Ectodermal cell (in vitro differentiated cells): Measurements from ENCODE around the gene LAMB1.
"Not testable (repeated sequence)": the region's sequence is repeated elsewhere in the genome, so short reads cannot be mapped to it uniquely, and the experiment has no call there.

Experiments
- H3K27ac ChIP-seq: 2 replicates; pipeline ENCODE4 v1.7.0; 2013; ENCODE audit warnings: mild to moderate bottlenecking, low read depth, low read length; ENCODE audit not compliant: insufficient read depth, poor library complexity, severe bottlenecking
- H3K27me3 ChIP-seq: 2 replicates; pipeline ENCODE4 v1.7.0; 2013; ENCODE audit warnings: mild to moderate bottlenecking, low read length; ENCODE audit not compliant: insufficient read depth, control insufficient read depth, poor library complexity, severe bottlenecking
- H3K36me3 ChIP-seq: one replicate; pipeline ENCODE4 v1.7.0; 2013; ENCODE audit warnings: low read length; ENCODE audit not compliant: control insufficient read depth, insufficient read depth
- H3K4me1 ChIP-seq: one replicate; pipeline ENCODE4 v1.7.0; 2013; ENCODE audit warnings: low read length; ENCODE audit not compliant: control insufficient read depth, insufficient read depth
- H3K4me3 ChIP-seq: 2 replicates; pipeline ENCODE4 v1.7.0; 2013; ENCODE audit warnings: low read depth, low read length, control low read depth; ENCODE audit not compliant: insufficient read depth
- H3K9me3 ChIP-seq: 2 replicates; pipeline ENCODE4 v1.7.0; 2013; ENCODE audit warnings: mild to moderate bottlenecking, low read length, moderate library complexity; ENCODE audit not compliant: control insufficient read depth
- WGBS, 2 experiments: methylation state at CpG; one replicate each; pipeline ENCODE4 v1.1.7; 2013; ENCODE audit warnings: missing lambda C conversion rate in 2 of 2; 5-methylcytosine and 5-hydroxymethylcytosine counted together

LAMB1 gene

DNA sequence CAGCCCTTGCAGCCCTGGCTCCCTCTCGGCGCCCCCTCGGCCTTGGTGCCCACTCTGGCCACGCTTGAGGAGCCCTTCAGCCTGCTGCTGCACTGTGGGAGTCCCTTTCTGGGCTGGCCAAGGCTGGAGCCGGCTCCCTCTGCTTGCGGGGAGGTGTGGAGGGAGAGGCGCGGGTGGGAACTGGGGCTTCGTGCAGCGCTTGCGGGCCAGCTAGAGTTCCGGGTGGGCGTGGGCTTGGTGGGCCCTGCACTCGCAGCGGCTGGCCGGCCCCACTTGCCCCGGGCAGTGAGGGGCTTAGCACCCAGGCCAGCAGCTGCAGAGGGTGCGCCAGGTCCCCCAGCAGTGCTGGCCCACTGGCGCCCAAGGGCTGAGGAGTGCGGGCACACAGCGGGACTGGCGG lies 115.1 kb downstream of the LAMB1 start:
- H3K36me3 ChIP-seq, H3K27me3 ChIP-seq, H3K4me3 ChIP-seq, H3K27ac ChIP-seq, H3K9me3 ChIP-seq, H3K4me1 ChIP-seq: not testable (repeated sequence)
- WGBS, 2 experiments: 92 to 95% methylated on average over 22 of the region's 22 CpGs

DNA sequence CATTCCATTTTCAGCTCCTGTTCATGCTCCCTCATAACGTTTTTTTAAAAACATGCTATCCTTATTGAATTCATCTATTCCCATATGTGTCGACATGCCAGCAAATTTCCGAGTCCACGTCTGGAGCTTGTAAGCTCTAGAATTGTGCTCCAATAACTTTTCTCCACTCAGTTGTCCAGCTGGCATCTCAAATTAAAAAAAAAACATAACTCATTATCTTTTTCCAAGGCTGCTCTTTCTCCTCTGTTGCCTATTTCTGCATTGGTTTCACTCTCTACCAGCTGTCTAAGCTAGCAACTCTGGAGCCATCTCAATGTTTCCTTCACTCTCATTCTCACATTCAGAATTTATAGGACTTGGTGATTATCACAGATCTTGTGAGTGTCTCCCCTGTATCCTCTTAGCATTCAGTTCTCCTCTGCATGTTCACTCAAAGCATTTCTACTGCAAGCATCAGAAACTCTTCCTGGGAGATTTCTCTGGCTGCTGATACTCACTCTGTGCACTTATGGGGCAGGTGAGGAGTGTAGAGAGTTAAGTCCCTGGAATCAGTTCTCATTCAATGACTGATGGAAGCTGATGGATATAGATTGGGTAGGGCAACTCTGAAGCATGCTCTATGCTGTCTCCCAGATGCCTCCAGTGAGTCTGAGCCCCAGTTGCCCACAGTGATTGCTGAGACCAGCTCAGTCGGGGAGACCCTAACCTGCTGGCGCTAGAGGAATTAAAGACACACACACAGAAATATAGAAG lies 118.7 kb downstream of the LAMB1 start:
- no peaks in the 10 kb centered on the region for H3K9me3 ChIP-seq
- no peaks in the 10 kb centered on the region for H3K27me3 ChIP-seq
- H3K4me1 ChIP-seq: no peaks in the 10 kb centered on the region
- H3K4me3 ChIP-seq: no peak overlapping the region
- no peak overlapping the region for H3K27ac ChIP-seq
- H3K36me3 ChIP-seq: no peaks in the 10 kb centered on the region
- 92% methylated on average over 6 of the region's 6 CpGs for WGBS, 2 experiments

DNA sequence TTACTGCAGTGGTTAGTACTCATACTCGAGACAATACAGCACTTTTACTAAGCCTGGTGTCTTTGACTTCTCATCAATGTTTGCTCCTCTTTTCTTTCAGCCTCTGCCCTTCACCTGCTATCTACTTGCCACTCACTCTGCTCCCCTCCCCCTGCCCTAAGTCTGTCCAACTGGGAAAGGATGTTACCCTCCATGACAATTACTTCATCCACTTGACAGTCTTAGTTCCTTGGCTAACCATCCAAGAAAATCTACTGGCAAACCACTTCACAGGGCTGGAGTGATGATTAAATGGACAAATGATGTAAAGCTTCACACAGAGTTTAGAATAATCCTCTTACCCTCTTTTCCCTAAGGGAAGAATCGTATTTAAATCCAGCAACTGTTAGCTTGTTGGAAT lies 120.2 kb downstream of the LAMB1 start:
- WGBS, 2 experiments: 81 to 95% methylated on average over 1 to 2 of the region's 2 CpGs
- no peaks in the 10 kb centered on the region for H3K27me3 ChIP-seq
- H3K9me3 ChIP-seq: no peaks in the 10 kb centered on the region
- no peak overlapping the region for H3K4me3 ChIP-seq
- no peak overlapping the region for H3K27ac ChIP-seq
- no peaks in the 10 kb centered on the region for H3K36me3 ChIP-seq
- H3K4me1 ChIP-seq: no peaks in the 10 kb centered on the region

DNA sequence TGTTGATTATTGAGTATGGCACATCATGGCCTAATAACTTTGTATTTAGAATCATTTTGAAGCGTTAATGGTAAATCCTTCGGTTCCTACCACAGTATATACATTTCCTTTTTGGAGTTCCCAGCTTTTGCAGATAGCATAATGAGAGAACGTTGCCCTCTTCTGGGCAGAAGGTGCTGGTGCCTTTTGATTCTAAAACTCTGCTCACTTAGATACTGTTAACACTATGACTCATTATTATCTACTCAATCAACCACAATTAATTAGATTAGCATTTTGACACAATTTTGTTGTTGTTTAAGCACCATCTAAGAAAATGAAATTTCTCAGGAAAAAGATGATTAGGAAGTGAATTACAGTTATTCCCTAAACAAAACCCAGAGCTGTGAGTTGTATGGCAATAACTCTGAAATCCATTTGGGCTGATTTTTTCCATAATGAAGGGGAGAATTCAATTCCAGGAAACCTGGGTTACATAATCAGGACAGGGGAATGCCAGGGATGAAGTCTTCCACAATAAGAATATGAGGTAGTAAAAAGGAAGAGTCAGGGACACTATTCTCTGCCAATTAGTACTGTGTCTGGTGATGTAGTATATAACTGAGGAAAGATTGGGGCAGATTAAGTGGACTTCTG lies 123.4 kb downstream of the LAMB1 start:
- H3K9me3 ChIP-seq: no peaks in the 10 kb centered on the region
- no peak overlapping the region for H3K4me3 ChIP-seq
- 20 to 23% methylated on average over 2 to 3 of the region's 3 CpGs for WGBS, 2 experiments
- no peaks in the 10 kb centered on the region for H3K36me3 ChIP-seq
- no peak overlapping the region for H3K27ac ChIP-seq
- H3K4me1 ChIP-seq: no peaks in the 10 kb centered on the region
- H3K27me3 ChIP-seq: no peaks in the 10 kb centered on the region

DNA sequence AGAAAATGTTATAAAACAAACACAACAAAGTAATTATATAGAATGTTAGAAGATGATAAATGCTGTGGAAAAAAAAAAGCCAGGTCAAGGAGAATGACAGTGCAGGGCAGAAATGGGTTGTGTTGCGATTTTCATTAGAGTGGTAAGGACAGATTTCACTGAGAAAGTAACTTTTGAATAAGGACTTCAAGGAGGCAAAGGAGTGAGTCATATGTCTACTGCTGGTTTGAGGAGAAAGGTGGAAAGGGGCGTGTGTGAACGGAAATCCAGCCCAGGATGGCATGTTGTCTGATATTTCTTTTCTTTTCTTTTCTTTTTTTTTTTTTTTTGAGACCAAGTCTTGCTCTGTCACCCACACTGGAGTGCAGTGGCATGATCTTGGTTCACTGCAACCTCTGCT lies 124.3 kb downstream of the LAMB1 start:
- Histone ChIP-seq H3K27me3 (no peaks in the 10 kb centered on the region), H3K36me3 (no peaks in the 10 kb centered on the region), H3K9me3 (no peaks in the 10 kb centered on the region), H3K27ac (no peak overlapping the region), H3K4me1 (no peaks in the 10 kb centered on the region), H3K4me3 (no peak overlapping the region)
- 82 to 94% methylated on average over 3 of the region's 3 CpGs for WGBS, 2 experiments

DNA sequence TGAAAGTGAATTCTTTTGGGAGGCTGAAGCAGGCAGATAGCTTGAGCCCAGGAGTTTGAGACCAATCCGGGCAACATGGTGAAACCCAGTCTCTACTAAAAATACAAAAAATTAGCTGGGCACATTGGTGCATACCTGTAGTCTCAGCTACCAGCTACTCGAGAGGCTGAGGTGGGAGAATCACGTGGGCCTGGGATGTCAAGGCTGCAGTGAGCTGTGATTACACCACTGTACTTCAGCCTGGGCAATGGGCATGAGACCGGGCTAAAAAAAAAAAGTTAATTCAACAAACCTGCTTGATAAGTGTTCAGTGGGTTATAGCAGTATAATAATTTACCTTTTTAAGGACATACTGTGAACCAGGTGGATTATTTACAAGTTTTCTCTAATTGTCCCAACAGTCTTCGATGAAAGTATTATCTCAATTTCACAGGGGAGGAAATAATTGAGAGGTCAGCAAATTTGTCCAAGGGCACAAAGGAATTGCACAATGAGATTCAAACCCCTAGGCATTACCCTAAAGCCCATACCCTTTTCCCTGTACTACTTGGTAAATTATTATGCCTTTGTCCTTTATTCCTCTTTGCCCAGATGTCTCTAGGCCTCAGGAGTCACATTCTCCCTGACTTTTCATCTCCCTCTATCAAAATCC lies 125.1 kb downstream of the LAMB1 start:
- H3K4me1 ChIP-seq: no peaks in the 10 kb centered on the region
- H3K27ac ChIP-seq: no peak overlapping the region
- H3K9me3 ChIP-seq: no peaks in the 10 kb centered on the region
- H3K36me3 ChIP-seq: no peaks in the 10 kb centered on the region
- H3K4me3 ChIP-seq: no peak overlapping the region
- WGBS, 2 experiments: 80 to 90% methylated on average over 5 of the region's 5 CpGs
- H3K27me3 ChIP-seq: no peaks in the 10 kb centered on the region

DNA sequence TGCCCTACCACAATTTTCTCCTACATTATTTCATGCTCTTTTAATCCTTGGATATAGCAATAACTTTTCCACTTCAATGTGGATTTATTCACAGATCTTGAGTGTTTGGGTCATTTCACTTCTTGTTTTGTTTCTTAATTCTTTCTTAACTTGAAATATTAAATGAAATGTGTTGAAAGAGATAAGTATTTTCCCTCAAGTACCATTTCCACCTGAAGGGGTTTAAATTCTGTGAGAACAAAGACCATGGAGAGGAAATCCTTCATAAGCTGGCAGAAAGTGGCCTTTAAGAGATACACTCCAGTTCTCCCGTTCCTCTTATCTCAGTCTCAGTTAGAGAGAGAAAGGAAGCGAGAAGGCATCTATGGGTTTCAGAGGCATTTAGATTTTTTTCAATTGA lies 126.0 kb downstream of the LAMB1 start:
- Histone ChIP-seq H3K4me3 (no peak overlapping the region), H3K27ac (no peak overlapping the region), H3K4me1 (no peaks in the 10 kb centered on the region), H3K27me3 (no peaks in the 10 kb centered on the region), H3K36me3 (no peaks in the 10 kb centered on the region), H3K9me3 (no peaks in the 10 kb centered on the region)
- 90 to 94% methylated on average over 2 of the region's 2 CpGs for WGBS, 2 experiments

DNA sequence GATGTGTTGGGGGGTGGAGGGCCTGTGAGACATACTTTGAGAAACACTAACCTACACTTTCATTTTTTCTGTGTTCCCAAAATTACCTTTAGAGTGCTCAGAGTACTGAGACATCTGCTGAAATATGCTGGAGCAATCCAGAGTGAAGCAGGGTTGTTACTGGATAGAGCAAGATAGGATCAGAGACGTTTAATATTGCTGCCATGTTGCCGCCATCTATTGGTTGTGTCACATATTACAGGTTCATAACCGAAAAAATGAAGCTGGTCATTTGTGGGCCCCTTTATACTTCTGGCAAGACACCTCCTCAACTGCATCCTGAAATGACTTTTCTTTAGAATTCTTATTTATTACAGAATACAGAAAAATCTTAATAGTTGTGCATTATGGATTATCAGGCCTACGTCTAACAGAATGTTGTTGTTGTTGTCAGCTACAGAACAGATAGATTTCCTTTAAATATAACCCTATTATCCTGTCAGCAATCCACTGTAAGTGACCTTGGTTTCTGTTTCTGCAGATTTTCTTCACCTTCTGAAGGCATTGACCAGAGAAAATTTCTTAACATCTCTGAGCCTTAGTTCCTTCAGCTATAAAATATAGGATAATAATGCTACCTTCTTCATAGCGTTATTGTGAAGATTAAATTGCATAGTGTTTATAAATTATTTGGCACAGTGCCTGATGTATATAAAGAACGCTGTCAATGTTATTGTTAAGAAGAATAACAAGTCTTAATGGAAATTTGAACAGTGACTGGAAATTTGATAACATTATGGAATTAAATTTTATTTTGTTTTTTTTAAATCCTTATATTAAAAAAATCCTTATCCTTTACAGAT lies 128.1 kb downstream of the LAMB1 start:
- Histone ChIP-seq H3K4me1 (no peaks in the 10 kb centered on the region), H3K36me3 (no peaks in the 10 kb centered on the region), H3K27me3 (no peaks in the 10 kb centered on the region), H3K4me3 (no peak overlapping the region), H3K9me3 (no peaks in the 10 kb centered on the region), H3K27ac (no peak overlapping the region)
- 27 to 31% methylated on average over 5 to 6 of the region's 6 CpGs for WGBS, 2 experiments

DNA sequence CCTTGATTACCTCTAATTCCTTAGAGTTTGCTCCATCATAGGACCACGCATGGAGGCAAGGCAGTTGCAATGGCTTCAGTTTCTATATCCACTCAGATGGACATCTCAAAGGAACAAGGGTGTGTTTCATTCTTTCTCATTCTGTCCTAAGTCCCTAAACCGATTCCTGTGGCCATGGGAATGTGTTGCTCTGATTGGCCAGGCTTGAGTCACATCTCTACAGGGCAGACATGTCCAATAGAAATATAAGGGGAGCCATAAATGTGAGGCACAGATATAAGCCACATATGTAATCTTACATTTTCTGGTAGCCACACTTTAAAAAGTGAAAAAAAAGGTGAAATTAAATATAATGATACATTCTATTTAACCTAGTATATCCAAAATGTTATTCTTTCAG lies 128.8 kb downstream of the LAMB1 start:
- H3K4me3 ChIP-seq: no peak overlapping the region
- H3K27me3 ChIP-seq: no peaks in the 10 kb centered on the region
- no peak overlapping the region for H3K27ac ChIP-seq
- H3K9me3 ChIP-seq: no peaks in the 10 kb centered on the region
- H3K4me1 ChIP-seq: no peaks in the 10 kb centered on the region
- H3K36me3 ChIP-seq: no peaks in the 10 kb centered on the region
- WGBS, 2 experiments: 82 to 89% methylated on average over 2 of the region's 2 CpGs
